Measurements from ENCODE around the gene WDR47.

GRCh38 chr1:109041621-109042468 is at the start of gene WDR47:
- TF ChIP-seq CTCF (IDR thresholded peaks at IDR 0.05; ENCODE audit: low read length) (no peak), EZH2 (optimal IDR thresholded peaks at IDR 0.05; ENCODE audit: low read depth, low read length) (no peak), EZH2phosphoT487 (IDR thresholded peaks at IDR 0.05; ENCODE audit: low read length) (no peak)
